Aorta (tissue), 5 donors: ENCODE data around the gene EPB41. TPM values are rescaled to one million over a fixed set of nuclear protein-coding genes. Genes with fewer than 3 reads are reported as not detected.
"Not testable (repeated sequence)": the region's sequence is repeated elsewhere in the genome, so short reads cannot be mapped to it uniquely, and the experiment has no call there.

ENCODE experiments used
- ATAC-seq: fragments of 200-7000 bp; cut with Tn5 transposase; one replicate; pipeline ENCODE4 v1.9.1; 2022; ENCODE audit warnings: moderate library complexity; ENCODE audit not compliant: low FRiP score
- DNase-seq, 2 donors: peaks; one replicate each; pipeline ENCODE4 v3.0.0-alpha.2; 2020
- H3K27ac ChIP-seq, 2 donors: one replicate each; pipeline ENCODE4 v1.5.1; 2013; ENCODE audit warnings: low read length in 2 of 2, mild to moderate bottlenecking in 2 of 2, moderate library complexity in 2 of 2, control low read depth in 1 of 2, inconsistent platforms in 1 of 2, low read depth in 1 of 2
- H3K27me3 ChIP-seq, 2 donors: one replicate each; pipeline ENCODE4 v1.6.1; 2013; ENCODE audit warnings: control low read depth in 1 of 2, low read length in 1 of 2, mild to moderate bottlenecking in 1 of 2, moderate library complexity in 1 of 2; ENCODE audit not compliant: insufficient read depth in 2 of 2, control insufficient read depth in 1 of 2
- H3K36me3 ChIP-seq, 2 donors: one replicate each; pipeline ENCODE4 v1.6.1; 2013; ENCODE audit warnings: control low read depth in 1 of 2, low read length in 1 of 2, mild to moderate bottlenecking in 1 of 2; ENCODE audit not compliant: insufficient read depth in 2 of 2, control insufficient read depth in 1 of 2
- H3K4me1 ChIP-seq, 2 donors: one replicate each; pipeline ENCODE4 v1.6.1; 2013; ENCODE audit warnings: low read length in 2 of 2, control low read depth in 1 of 2, mild to moderate bottlenecking in 1 of 2, moderate library complexity in 1 of 2; ENCODE audit not compliant: insufficient read depth in 2 of 2, control insufficient read depth in 1 of 2
- H3K4me3 ChIP-seq, 2 donors: one replicate each; pipeline ENCODE4 v1.5.1; 2013; ENCODE audit warnings: low read length in 2 of 2, control low read depth in 1 of 2, mild to moderate bottlenecking in 1 of 2
- H3K9me3 ChIP-seq: one replicate; pipeline ENCODE4 v1.6.1; 2013; ENCODE audit warnings: mild to moderate bottlenecking, low read length; ENCODE audit not compliant: control insufficient read depth
- WGBS, 2 donors: extraction: QIAGEN DNeasy Blood & Tissue Kit; methylation state at CpG; one replicate each; pipeline ENCODE4 v1.1.7; 2013; 5-methylcytosine and 5-hydroxymethylcytosine counted together
- intact Hi-C, 2 donors: fragments of 100-400 bp; cut with DNase I; formaldehyde crosslinking; loops; one replicate each; pipeline versions ENCODE4 v1.14.2 to v1.15.0; 2022
- polyA plus RNA-seq, 2 donors: library from polyadenylated mRNA; stranded (reverse); fragments of 200-250 nt; gene quantifications; one replicate each; pipeline ENCODE4 v1.2.3, GENCODE V29; 2013
- total RNA-seq, 2 donors: library from RNA; stranded (reverse); fragmentation: NEBNext Ultra II Directional; extraction: Animal tissue kit (Norgen Biotek cat#: 25700); gene quantifications; one replicate each; pipeline ENCODE4 v1.2.1, GENCODE V29; 2021
- donor health status: healthy with polysubstance abuse.
- donor health status: Bipolar disorder and iron deficiency.
- donor health status: DM: no; HTN: no; CAD: no.
- donor health status: DM: no; HTN: no; CAD: no.
- donor health status: DM: yes; HTN: yes; CAD: no.

Gene EPB41
- total and polyA plus RNA-seq, 4 donors = 3.4 to 35.2 (median 14.6) TPM

DNA sequence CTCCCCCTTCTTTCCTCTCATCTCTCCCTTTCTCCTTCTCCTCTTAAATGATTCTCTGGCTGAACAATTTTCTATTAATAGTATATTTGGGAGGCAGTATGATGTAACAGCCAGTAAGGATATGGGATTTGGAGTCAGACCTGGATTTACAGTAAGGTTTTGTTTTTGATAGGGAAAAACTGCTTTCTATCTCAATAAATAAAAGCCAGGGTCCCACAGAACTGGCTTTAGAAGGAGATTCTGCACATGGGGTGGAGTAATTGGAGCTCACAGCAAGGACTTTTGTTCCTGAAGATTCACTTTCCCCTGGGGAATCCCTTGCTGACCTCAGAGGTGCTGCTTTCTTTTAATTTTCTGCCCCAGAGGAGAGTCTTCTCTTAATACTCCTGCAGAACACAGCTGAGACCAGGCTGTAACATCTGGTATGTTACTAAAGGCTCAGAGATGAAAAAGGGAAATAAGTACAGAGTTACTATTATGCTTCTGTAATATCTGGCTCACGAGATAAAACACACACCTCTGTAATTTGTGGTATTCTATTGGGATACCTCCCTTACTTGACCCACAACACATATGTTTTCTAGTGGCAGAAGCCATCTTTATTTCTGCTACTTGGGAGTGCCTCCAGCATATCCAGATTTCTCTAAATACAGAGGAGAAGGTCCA, 13.4 kb downstream of the EPB41 start:
- intact Hi-C loops = no loop called here
- Histone ChIP-seq H3K4me1 (no peaks in the 10 kb centered on the region), H3K36me3 (no peaks in the 10 kb centered on the region), H3K27me3 (no peaks in the 10 kb centered on the region), H3K27ac (peak overlapping the region in 1 of 2 donors; percentile 17), H3K4me3 (no peak overlapping the region), H3K9me3 (no peaks in the 10 kb centered on the region)
- WGBS, 2 donors = 48 to 53% methylated on average over 1 of the region's 1 CpG
- ATAC-seq (no peak), DNase-seq (no peak)

- no peak for ATAC-seq
- intact Hi-C loops = no loop called here
- Histone ChIP-seq H3K27ac (peak overlapping the region in 1 of 2 donors; percentile 28), H3K4me1 (no peaks in the 10 kb centered on the region), H3K4me3 (no peak overlapping the region), H3K36me3 (no peaks in the 10 kb centered on the region), H3K9me3 (no peaks in the 10 kb centered on the region), H3K27me3 (no peaks in the 10 kb centered on the region)
- WGBS, 2 donors = 63 to 70% methylated on average over 2 of the region's 2 CpGs
- no peak for DNase-seq
These were observed 14.1 kb downstream of the EPB41 start for GRCh38 chr1:28928314-28928941.

DNA sequence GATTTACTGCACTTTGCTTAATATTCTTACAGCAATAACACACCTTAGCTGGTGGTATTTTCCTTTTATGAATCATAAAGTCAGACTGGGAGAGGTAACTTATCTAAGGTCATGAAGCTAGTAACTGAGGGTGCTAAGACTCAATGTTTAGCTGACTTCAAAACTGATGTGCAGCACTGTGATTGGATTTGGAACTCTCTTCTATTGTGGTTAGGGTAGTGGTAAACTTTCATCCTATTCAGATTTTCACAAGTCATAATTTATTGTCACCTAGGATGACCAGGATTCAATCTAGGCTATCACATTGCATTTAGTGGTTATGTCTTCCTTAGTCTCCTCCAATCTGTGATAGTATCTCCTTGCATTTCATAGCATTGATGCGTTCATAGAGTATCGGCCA, 18.9 kb downstream of the EPB41 start:
- no peaks in the 10 kb centered on the region for H3K4me1 ChIP-seq
- H3K9me3 ChIP-seq = no peaks in the 10 kb centered on the region
- whole genome bisulfite sequencing, 2 donors = 96% methylated on average over 2 of the region's 2 CpGs
- no peaks in the 10 kb centered on the region for H3K36me3 ChIP-seq
- no peak for DNase-seq
- H3K27ac ChIP-seq = no peak overlapping the region
- intact Hi-C loops = no loop called here
- ATAC-seq = no peak
- H3K27me3 ChIP-seq = no peaks in the 10 kb centered on the region
- H3K4me3 ChIP-seq = no peak overlapping the region

- intact Hi-C loops = no loop called here
- no peak overlapping the region for H3K27ac ChIP-seq
- H3K9me3 ChIP-seq = no peaks in the 10 kb centered on the region
- no peak overlapping the region for H3K4me3 ChIP-seq
- no peak for DNase-seq
- H3K4me1 ChIP-seq = no peaks in the 10 kb centered on the region
- no peaks in the 10 kb centered on the region for H3K27me3 ChIP-seq
- H3K36me3 ChIP-seq = no peaks in the 10 kb centered on the region
- no peak for ATAC-seq
These were observed 19.5 kb downstream of the EPB41 start for GRCh38 chr1:28933918-28934317.

DNA sequence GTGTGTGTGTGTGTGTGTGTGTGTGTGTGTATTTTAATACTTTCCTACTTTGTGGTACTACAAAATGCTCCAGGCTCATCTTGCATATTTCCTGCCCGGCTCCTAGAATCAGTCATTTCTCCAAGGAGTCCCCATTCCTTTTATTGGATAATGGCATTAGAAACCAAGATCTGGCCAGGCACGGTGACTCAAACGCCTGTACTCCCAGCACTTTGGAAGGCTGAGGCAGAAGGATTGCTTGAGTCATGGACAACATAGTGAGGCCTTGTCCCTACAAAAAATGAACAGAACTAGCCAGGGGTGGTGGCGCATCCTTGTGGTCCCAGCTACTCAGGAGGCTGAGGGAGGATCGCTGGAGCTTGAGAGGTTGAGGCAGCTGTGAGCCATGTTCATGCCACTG, 20.3 kb downstream of the EPB41 start:
- ATAC-seq (no peak), DNase-seq (no peak)
- intact Hi-C loops = no loop called here
- Histone ChIP-seq H3K4me1 (no peaks in the 10 kb centered on the region), H3K36me3 (no peaks in the 10 kb centered on the region), H3K9me3 (no peaks in the 10 kb centered on the region), H3K4me3 (no peak overlapping the region), H3K27ac (no peak overlapping the region), H3K27me3 (no peaks in the 10 kb centered on the region)
- 87 to 93% methylated on average over 5 of the region's 5 CpGs for WGBS, 2 donors

GRCh38 chr1:28935293-28935692, 20.9 kb downstream of the EPB41 start:
- Histone ChIP-seq H3K27ac (no peak overlapping the region), H3K36me3 (no peaks in the 10 kb centered on the region), H3K4me3 (no peak overlapping the region), H3K9me3 (no peaks in the 10 kb centered on the region), H3K27me3 (no peaks in the 10 kb centered on the region), H3K4me1 (no peaks in the 10 kb centered on the region)
- ATAC-seq (no peak), DNase-seq (no peak)
- WGBS, 2 donors = 94 to 96% methylated on average over 5 of the region's 5 CpGs
- intact Hi-C loops = no loop called here

DNA sequence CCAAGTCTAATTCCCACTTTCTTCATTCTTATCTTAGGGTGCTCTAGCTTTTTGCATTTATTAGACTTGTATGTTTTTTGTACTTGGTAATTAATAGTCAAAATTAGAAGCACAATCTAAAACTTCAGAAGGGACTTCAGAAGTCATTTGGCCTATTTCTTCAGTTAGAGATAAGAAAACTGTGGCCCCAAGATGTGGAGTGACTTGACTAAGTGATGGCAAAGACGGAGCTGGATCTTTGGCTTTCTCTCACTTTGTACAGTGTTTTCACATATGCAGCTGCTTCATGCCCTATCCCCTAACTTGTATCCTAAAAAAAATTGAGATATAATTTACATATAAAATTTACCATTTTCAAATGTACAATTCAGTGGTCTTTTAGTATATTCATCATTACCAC, 21.7 kb downstream of the EPB41 start:
- WGBS, 2 donors = 97 to 98% methylated on average over 1 of the region's 1 CpG
- DNase-seq (no peak), ATAC-seq (no peak)
- Histone ChIP-seq H3K4me3 (no peak overlapping the region), H3K27me3 (no peaks in the 10 kb centered on the region), H3K27ac (no peak overlapping the region), H3K36me3 (no peaks in the 10 kb centered on the region), H3K9me3 (no peaks in the 10 kb centered on the region), H3K4me1 (no peaks in the 10 kb centered on the region)
- intact Hi-C loops = no loop called here

- ATAC-seq (no peak), DNase-seq (no peak)
- intact Hi-C loops = no loop called here
- Histone ChIP-seq H3K4me1 (no peaks in the 10 kb centered on the region), H3K27ac (no peak overlapping the region), H3K27me3 (no peaks in the 10 kb centered on the region), H3K36me3 (no peaks in the 10 kb centered on the region), H3K4me3 (no peak overlapping the region), H3K9me3 (no peaks in the 10 kb centered on the region)
These were observed 22.2 kb downstream of the EPB41 start for GRCh38 chr1:28936528-28936927.

DNA sequence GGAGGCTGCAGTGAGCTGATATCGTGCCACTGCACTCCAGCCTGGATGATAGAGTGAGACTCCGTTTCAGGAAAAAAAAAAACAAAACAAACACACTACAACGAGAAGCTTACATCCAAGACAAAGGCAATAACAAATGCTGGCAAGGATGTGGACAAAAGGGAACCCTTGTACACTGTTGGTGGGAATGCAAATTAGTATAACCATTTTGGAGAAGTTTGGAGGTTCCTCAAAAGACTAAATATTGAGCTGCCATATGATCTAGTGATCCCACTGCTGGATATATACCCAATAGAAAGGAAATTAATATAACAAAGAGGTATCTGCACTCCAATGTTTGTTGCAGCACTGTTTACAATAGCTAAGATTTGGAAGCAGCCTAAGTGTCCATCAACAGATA, 29.2 kb downstream of the EPB41 start:
- H3K9me3 ChIP-seq, ATAC-seq, H3K4me1 ChIP-seq, H3K4me3 ChIP-seq, H3K36me3 ChIP-seq, DNase-seq, intact Hi-C loops, H3K27me3 ChIP-seq, H3K27ac ChIP-seq: not testable (repeated sequence)
- 87 to 92% methylated on average over 3 of the region's 3 CpGs for WGBS, 2 donors
